SJCRH30 (cell line): ENCODE results near the gene KRTAP5-11. TPM values are rescaled to one million over a fixed set of nuclear protein-coding genes. Genes with fewer than 3 reads are reported as not detected.
"Not testable (repeated sequence)": the region's sequence is repeated elsewhere in the genome, so short reads cannot be mapped to it uniquely, and the experiment has no call there.

Experiments used
- DNase-seq, 2 experiments: peaks; one replicate each; pipeline ENCODE4 v3.0.0-alpha.2; 2015 to 2020
- H3K27ac ChIP-seq: fragments of 250-450 bp; sonication (Bioruptor Pico); 2 replicates; pipeline ENCODE4 v1.5.1; 2020; ENCODE audit warnings: mild to moderate bottlenecking, moderate library complexity
- H3K27me3 ChIP-seq: fragments of 250-450 bp; sonication (Bioruptor Pico); 2 replicates; pipeline ENCODE4 v1.5.1; 2020; ENCODE audit warnings: mild to moderate bottlenecking, moderate library complexity
- H3K36me3 ChIP-seq: fragments of 250-450 bp; sonication (Bioruptor Pico); 2 replicates; pipeline ENCODE4 v1.5.1; 2020; ENCODE audit warnings: mild to moderate bottlenecking, moderate library complexity
- H3K4me1 ChIP-seq: fragments of 250-450 bp; sonication (Bioruptor Pico); 2 replicates; pipeline ENCODE4 v1.5.1; 2020; ENCODE audit warnings: mild to moderate bottlenecking, moderate library complexity
- H3K4me3 ChIP-seq: fragments of 250-450 bp; sonication (Bioruptor Pico); 2 replicates; pipeline ENCODE4 v1.5.1; 2020; ENCODE audit warnings: mild to moderate bottlenecking, moderate library complexity
- H3K9me3 ChIP-seq: fragments of 250-450 bp; sonication (Bioruptor Pico); replicated peaks from 2 replicates; pipeline ENCODE4 v1.5.1; 2020; ENCODE audit warnings: mild to moderate bottlenecking, moderate library complexity
- total RNA-seq: library from RNA; depleted of rRNA; stranded (reverse); fragments of >200 nt; shearing (Covaris generic); gene quantifications from 2 replicates; pipeline ENCODE4 v1.2.3, GENCODE V29; 2014

The KRTAP5-11 gene
- total RNA-seq, 1 experiment from 2014 or later: not detected

DNA sequence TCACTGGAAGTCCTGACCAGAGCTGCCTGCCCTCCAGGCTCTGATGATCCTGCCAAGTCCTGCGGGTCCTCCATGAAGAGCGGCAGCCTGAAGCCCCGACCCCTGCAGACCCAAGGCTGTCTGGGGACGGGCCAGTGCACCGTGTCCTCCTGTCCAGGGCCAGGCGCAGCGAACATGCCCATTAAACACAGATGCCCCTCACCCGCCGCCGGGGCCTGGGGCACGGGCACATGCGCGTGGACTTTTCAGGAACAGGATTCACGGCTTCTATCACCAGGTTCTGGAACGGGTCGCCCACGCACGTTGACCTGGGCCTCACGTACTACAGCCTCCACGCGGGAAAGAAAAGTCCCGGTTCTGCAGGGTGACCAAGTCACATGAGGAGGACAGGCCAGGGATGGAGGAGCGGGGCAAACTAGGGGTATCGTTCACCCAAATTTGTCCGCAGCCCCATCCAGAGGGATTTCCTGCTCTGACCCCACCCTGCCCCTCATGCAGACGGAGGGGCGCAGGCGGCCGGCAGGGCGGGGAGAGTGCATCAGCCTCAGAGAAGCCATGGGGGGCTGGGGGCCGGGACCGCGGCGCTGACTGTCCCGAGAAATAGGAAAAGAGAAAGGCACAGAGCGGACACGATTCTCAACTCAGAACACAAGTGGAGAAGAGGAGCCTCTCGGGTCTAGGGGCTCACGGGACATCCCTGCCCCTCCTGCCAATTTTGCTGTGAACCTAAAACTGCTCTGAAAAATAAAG lies 11.4 kb downstream of the KRTAP5-11 start:
- H3K9me3 ChIP-seq, DNase-seq, H3K36me3 ChIP-seq, H3K27me3 ChIP-seq, H3K27ac ChIP-seq, H3K4me1 ChIP-seq, H3K4me3 ChIP-seq: not testable (repeated sequence)

- Histone ChIP-seq H3K4me1 (no peaks in the 10 kb centered on the region), H3K4me3 (no peak overlapping the region), H3K36me3 (no peaks in the 10 kb centered on the region), H3K27ac (no peak overlapping the region), H3K9me3 (no peaks in the 10 kb centered on the region), H3K27me3 (peaks cover 4% of the 10 kb centered on the region; the same call in 1 of the 2 replicates)
- no peak for DNase-seq
Observed at GRCh38 chr11:71568704-71569349, 13.8 kb downstream of the KRTAP5-11 start.

DNA sequence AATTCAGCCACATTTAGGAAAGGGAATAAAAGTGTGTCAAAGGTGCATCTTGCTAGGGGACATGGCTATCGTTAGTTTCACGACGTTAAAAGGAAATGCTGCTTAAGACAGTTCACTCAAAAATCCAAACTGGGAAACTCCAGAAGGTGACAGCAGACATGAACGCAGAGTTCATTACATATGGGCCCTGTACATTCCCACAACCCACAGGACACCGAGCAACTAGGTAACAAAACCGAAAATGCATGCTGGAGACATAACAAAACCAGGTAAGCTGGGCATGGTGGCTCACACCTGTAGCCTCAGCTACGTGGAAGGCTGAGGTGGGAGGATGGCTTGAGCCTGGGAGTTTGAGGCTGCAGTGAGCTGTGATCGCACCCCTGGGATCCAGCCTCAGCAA lies 15.0 kb downstream of the KRTAP5-11 start:
- H3K4me3 ChIP-seq, H3K27me3 ChIP-seq, H3K4me1 ChIP-seq, H3K27ac ChIP-seq, H3K9me3 ChIP-seq, DNase-seq, H3K36me3 ChIP-seq: not testable (repeated sequence)

DNA sequence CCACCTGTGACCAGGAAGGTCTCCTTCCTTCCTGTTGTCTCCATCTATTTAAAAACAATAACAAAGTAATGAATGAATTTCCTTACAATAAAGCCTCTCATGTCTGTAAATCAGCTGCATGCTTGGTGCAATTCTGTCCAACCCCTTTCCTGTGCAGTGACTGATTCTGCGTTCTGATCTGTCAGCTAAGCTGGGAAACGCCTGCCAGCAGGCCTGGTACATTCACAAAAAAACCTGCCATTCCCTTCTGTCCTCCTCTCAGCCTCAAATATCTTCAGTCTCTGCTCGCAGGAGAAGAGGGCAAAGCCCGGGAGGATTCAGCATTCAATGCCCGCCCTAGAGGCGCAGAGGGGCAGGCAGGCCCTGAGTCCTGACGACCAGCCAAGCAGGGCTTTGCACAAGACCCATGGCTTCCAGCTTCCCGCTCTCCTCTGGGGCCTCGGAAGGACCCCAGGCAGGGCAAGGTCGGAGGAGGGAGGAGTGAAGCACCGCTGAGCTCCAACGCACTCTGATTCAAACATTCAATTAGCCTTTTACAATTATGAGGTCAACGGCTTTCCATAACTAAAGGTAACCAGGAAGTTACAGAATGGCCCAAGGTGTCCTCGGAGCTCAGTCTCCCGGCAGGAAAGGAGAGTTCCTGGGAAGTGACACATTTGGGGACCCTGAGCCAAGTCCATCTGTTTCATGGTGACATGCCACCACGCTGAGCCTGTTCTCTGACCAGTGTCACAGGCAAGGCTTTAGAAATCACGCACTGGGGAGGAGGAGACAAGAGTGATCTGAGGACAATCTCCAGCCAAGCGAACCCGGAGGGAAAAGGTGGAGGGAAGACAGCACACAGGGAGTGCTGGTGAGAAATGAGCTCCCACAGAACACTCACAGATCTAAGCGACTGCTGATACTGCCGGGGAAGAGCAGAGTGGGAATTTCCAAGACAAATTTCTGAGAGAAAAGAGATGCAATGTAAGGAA lies 15.8 kb downstream of the KRTAP5-11 start:
- H3K9me3 ChIP-seq, H3K36me3 ChIP-seq, H3K27me3 ChIP-seq: not testable (repeated sequence)

DNA sequence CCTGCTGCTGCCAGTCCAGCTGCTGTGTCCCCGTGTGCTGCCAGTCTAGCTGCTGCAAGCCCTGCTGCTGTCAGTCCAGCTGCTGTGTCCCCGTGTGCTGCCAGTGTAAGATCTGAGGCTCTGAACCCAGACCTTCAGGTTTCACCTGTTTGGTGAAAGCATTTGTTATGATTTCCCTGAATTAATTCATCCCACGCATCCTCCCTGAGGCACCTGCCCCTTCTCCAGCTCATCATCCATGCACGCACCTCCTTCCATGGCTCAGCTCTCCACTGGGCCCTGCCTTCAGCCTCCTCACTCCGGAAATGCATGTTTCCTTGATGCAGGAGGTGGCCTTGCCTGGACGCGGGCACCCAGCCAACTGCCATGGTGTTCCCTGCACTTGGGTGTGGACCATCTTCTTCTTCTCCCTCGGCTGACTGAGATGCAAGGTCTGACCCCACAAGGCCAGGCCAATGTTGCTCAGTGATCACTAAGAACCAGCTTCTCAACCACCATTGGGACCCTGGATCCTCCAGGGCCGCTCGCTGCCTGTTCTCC lies 16.5 kb downstream of the KRTAP5-11 start:
- DNase-seq: no peak
- Histone ChIP-seq H3K4me3 (no peak overlapping the region), H3K36me3 (no peaks in the 10 kb centered on the region), H3K27ac (no peak overlapping the region), H3K27me3 (no peaks in the 10 kb centered on the region), H3K4me1 (no peaks in the 10 kb centered on the region), H3K9me3 (no peaks in the 10 kb centered on the region)

More for the DNA sequence above, 15.8 kb downstream of the KRTAP5-11 start:
- DNase-seq, H3K4me1 ChIP-seq, H3K4me3 ChIP-seq, H3K27ac ChIP-seq: not testable (repeated sequence)

DNA sequence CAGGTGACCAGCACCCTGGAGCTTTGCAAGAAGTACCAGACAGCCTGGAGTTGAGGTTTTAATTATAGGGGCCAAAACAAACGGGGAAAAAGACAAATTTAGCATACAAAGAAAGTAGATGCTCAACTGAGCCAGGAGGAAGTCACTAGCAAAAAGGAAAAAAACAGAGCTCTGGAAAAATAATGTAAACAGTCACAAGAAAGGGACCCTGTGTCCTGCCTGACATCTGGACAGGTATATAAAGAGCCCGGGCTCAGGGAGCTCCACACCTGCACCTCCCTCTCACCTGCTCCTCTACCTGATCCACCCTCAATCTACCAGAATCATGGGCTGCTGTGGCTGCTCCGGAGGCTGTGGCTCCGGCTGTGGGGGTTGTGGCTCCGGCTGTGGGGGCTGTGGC lies 17.4 kb downstream of the KRTAP5-11 start, which contains the start of gene KRTAP5-10:
KRTAP5-10 (plus strand) TSS at position 301 of the 400 bp plus-strand sequence; CDS start at position 326, 25 bp downstream.
- H3K27me3 ChIP-seq: no peaks in the 10 kb centered on the region
- no peak within 1 kb of the TSS for H3K27ac ChIP-seq
- H3K36me3 ChIP-seq: no peaks in the 10 kb centered on the region
- no peak for DNase-seq
- H3K9me3 ChIP-seq: no peaks in the 10 kb centered on the region
- no peaks in the 10 kb centered on the region for H3K4me1 ChIP-seq
- no peak within 1 kb of the TSS for H3K4me3 ChIP-seq

GRCh38 chr11:71564430-71564829 lies 18.2 kb downstream of the KRTAP5-11 start:
- DNase-seq: no peak
- H3K4me3 ChIP-seq: no peak overlapping the region
- no peaks in the 10 kb centered on the region for H3K4me1 ChIP-seq

GRCh38 chr11:71563406-71563805 lies 19.3 kb downstream of the KRTAP5-11 start:
- no peaks in the 10 kb centered on the region for H3K4me1 ChIP-seq
- no peak overlapping the region for H3K27ac ChIP-seq
- DNase-seq: peak; percentile 22 to 48
- no peaks in the 10 kb centered on the region for H3K36me3 ChIP-seq
- no peaks in the 10 kb centered on the region for H3K27me3 ChIP-seq
- no peaks in the 10 kb centered on the region for H3K9me3 ChIP-seq
- no peak overlapping the region for H3K4me3 ChIP-seq

More at GRCh38 chr11:71564430-71564829, 18.2 kb downstream of the KRTAP5-11 start:
- H3K27me3 ChIP-seq: no peaks in the 10 kb centered on the region
- no peaks in the 10 kb centered on the region for H3K9me3 ChIP-seq
- no peak overlapping the region for H3K27ac ChIP-seq
- no peaks in the 10 kb centered on the region for H3K36me3 ChIP-seq

GRCh38 chr11:71562120-71562519 lies 20.6 kb downstream of the KRTAP5-11 start:
- Histone ChIP-seq H3K4me1 (no peaks in the 10 kb centered on the region), H3K36me3 (no peaks in the 10 kb centered on the region), H3K4me3 (no peak overlapping the region), H3K27ac (no peak overlapping the region), H3K27me3 (no peaks in the 10 kb centered on the region), H3K9me3 (no peaks in the 10 kb centered on the region)
- no peak for DNase-seq

DNA sequence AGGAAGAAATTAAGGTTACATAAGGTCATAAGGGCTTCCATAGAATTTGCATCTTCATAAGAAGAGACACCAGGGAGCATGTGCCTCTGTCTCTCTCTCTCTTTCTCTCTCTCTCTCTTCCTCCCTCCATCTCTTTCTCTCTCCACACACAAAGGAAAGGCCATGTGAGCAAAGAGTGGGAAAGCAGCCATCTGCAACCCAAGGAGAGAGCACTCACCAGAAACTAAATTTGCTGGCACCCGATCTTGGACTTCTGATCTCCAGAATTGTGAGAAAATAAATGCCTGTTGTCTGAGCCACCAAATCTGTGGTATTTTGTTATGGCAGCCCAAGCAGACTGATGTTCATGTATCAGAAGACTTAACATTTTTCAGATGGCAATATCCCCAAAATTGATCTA lies 23.7 kb downstream of the KRTAP5-11 start:
- H3K4me3 ChIP-seq: no peak overlapping the region
- no peak overlapping the region for H3K27ac ChIP-seq
- no peaks in the 10 kb centered on the region for H3K9me3 ChIP-seq
- no peaks in the 10 kb centered on the region for H3K36me3 ChIP-seq
- no peak for DNase-seq
- no peaks in the 10 kb centered on the region for H3K4me1 ChIP-seq
- H3K27me3 ChIP-seq: no peaks in the 10 kb centered on the region

- Histone ChIP-seq H3K27me3 (no peaks in the 10 kb centered on the region), H3K9me3 (no peaks in the 10 kb centered on the region), H3K4me3 (no peak overlapping the region), H3K36me3 (no peaks in the 10 kb centered on the region), H3K4me1 (no peaks in the 10 kb centered on the region), H3K27ac (no peak overlapping the region)
- no peak for DNase-seq
Observed at GRCh38 chr11:71557257-71557656, 25.4 kb downstream of the KRTAP5-11 start.

GRCh38 chr11:71556018-71556417 lies 26.7 kb downstream of the KRTAP5-11 start:
- Histone ChIP-seq H3K4me3 (no peak overlapping the region), H3K27me3 (no peaks in the 10 kb centered on the region), H3K36me3 (no peaks in the 10 kb centered on the region), H3K4me1 (no peaks in the 10 kb centered on the region), H3K27ac (no peak overlapping the region), H3K9me3 (no peaks in the 10 kb centered on the region)
- no peak for DNase-seq

GRCh38 chr11:71555508-71555907 lies 27.2 kb downstream of the KRTAP5-11 start:
- H3K4me1 ChIP-seq: no peaks in the 10 kb centered on the region
- H3K4me3 ChIP-seq: no peak overlapping the region
- no peak for DNase-seq
- no peaks in the 10 kb centered on the region for H3K36me3 ChIP-seq
- no peak overlapping the region for H3K27ac ChIP-seq
- H3K9me3 ChIP-seq: no peaks in the 10 kb centered on the region
- no peaks in the 10 kb centered on the region for H3K27me3 ChIP-seq

DNA sequence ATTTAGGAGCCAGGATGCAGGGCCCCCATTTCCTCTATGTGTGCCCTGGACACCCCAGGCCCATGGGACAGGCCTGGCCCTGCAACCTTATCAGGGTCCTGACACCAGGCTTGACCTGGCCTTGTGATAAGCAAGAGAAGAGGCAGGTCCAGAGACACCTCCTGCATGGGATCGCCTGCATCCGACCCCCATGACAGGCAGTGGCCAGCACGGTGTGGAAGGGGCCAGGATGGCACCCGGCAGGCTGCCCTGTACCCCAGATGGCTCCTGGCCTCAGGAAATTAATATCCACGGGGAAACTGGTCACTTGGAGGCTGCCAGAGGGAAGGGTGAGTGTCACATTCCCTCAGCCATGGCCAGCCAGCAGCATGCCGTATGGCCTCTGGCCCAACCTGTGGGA lies 27.7 kb downstream of the KRTAP5-11 start:
- Histone ChIP-seq H3K27ac (no peak overlapping the region), H3K4me3 (no peak overlapping the region), H3K4me1 (no peaks in the 10 kb centered on the region), H3K9me3 (no peaks in the 10 kb centered on the region), H3K36me3 (no peaks in the 10 kb centered on the region), H3K27me3 (no peaks in the 10 kb centered on the region)
- DNase-seq: no peak
